MV-4-11 (cell line): ENCODE measurements around the gene C1orf174.
A peak's percentile ranks its signal among the peaks of the same experiment; 100 is the strongest.
"Not testable (repeated sequence)": the region's sequence is repeated elsewhere in the genome, so short reads cannot be mapped to it uniquely, and the experiment has no call there.

Source experiments
- DNase-seq: peaks from one replicate; lab custom pipeline; 2025; lab: John Stamatoyannopoulos, UW

C1orf174 gene

DNA sequence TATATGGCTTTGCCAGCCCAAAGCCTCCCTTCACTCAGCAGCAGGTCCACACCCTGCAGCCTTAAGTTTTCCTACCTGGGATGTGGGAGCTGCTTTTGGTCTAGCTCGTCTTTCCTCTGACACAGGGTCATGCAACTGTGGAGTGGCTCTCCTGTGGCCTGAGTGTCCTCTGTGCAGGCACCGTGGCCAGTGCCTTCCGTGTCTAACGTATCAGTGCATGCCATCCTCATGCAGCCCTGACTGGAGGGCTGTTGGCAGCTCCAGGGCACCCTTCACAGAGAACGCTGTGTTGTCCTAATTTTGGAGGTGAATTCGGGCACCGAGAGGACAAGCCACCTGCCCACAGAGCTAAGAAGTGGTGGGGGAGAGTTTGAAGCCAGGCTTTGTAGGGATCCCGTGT lies 25.7 kb upstream of the C1orf174 start:
- DNase-seq, result no peak

DNA sequence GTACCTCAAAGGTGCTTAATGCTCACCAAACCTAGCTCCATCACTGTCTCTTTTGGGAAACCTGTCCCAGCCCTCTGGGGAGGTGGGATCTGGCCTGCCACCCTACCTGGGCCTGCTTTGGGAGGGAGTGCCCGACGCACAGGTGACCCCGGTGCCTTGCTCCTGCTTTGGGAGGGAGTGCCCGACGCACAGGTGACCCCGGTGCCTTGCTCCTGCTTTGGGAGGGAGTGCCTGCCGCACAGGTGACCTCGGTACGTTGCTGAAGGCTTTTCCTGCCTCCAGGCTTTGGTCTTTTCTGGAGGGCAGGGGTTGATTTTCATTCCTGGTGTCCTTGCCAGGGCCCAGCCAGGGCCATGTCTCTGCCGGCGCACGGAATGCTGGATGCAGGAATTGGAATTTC lies 25.2 kb upstream of the C1orf174 start:
- DNase-seq, result no peak

DNA sequence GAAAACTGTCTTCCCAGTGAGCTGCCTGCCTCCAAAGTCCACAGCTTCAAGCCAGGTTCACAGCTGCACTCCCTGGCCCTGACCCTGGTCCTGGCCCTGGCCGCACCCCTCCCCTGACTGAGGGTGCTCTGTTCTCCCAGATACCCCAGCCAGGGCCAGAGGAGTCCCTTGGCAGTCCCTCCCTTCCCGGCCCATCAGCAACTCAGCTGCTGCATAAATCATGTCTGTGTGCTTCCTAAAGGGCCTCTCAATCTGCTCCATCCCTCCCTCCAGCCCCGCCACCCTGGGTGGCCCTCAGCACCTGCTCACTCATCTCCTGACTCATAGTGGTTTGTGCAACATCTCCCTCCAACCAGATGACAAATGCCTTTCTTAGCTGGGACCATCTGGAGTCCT lies 24.8 kb upstream of the C1orf174 start:
- DNase-seq, result peak; percentile 61

DNA sequence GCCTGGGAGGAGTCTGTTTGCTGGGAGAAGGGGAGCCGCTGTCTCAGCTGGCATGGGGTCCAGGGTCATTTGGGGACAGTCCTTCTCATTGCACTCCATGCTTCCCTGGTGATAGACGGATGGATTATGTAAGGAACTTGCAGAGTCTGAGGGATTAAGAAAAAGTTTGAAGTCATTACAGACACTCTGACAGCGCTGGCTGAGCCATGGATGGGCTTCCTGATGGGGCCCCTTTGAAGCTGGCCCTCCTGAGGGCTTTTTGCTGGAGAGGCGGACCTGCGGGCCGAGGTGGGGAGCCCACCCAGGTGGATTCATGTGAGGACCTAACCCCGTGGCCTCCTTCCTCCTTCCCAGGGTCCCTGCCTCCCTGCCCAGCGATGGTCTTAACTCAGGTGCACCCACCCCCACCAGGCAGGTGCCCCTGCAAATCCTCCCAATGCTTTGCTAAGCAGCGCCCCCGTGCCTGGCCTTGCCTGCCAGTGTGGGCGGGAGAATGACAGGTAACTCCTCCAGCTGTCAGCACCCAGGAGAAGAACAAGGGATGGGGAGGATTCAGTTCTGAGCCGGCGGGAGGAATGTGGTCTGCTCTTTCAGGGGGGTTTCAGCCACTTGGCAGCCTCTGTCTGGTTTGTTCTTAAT lies 24.2 kb upstream of the C1orf174 start:
- DNase-seq, result no peak

DNA sequence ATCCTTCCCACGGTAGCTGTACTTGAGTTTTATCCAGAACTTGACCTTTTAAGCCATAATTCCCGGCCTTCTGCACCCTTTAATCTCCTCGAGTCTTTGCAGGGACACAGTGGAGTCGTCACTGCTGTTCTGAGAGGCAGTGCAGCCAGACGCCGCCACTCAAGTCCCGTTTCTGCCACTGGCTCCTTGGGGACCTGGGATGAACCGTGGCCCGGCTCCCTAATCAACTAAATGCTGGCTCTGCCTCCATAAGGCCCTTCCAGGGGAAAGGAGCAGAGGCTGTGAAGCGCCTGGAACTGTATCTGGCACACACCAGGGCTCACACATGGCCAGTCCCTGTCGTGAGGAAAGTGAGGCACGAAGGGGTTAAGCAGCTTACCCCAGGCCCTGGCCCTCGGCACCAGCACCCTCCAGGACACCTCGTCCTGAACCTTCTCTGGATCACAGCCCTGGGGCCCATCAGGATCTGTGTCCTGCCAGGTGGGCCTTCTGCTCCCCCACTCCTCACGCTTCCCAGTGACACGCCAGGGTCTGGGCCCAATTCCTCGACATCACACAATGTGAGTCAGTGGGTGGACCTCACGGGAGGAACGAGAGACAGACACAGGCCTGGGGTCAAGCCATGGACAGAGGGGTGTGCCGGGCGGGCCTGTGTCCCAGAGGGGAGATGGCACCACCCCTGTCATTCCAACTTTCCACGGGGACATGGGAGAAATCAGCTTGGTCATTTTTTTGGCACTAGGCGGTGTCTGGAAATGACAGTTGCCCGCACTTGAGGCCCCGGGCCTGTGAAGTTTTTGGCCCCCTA lies 23.5 kb upstream of the C1orf174 start:
- no peak for DNase-seq

DNA sequence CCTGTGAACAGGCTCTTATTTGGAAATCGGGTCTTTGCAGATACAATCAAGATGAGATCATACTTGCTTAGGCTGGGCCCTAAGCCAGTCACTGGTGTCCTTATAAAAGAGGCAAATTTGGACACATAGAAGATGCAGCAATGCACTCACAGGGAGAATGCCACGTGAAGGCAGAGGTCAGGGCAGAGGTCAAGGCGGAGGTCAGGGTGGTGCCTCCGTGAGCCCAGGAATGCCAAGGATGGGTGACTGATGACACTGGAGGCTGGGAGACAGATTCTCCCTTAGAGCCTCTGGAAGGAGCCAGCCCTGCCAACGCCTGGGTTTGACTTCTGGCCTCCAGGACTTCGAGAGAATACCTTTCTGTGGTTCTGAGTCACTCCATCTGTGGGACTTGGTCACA lies 22.8 kb upstream of the C1orf174 start:
- no peak for DNase-seq

DNA sequence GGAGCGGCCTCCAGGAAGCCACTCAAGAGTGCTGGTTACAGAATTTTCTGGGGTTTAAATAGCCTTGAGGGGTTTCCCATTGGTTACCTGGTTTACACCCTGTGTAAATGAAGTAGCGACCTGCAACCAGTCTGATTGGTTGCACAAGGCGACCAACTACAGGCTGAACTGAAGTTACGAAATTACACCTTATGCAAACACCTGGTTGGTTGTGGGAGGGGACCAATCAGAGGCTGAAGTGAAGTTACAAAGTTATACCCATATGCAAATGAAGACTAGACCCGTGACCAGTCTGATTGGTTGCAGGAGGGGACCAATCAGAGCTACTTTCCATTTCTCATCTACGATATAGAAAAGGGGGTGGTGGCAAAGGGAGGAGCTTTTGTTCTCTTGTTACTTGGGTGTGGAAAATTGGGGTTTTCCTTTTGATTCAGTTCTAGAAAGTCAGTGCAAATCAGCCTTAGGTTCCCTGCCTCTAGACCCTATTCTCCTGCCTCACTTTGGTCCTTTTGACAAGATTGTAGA lies 22.2 kb upstream of the C1orf174 start:
- no peak for DNase-seq

DNA sequence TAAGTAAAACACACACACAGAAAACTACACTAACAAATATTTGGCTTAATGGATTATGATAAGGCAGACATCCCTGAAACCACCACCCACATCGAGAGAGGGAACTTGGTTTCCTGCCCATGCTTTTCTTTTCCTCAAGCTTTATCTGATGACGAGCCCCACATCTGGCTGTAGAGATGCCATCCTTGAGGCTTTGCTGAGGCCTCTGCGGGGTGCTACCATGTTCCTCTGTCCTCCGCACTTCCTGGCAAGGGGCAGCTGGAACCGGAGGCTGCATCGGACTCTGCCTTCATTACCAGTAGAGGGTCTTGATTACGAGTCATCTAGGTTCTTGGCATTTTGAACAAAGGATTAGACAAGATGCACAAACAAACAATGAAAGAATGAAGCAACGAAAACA lies 21.7 kb upstream of the C1orf174 start:
- no peak for DNase-seq

DNA sequence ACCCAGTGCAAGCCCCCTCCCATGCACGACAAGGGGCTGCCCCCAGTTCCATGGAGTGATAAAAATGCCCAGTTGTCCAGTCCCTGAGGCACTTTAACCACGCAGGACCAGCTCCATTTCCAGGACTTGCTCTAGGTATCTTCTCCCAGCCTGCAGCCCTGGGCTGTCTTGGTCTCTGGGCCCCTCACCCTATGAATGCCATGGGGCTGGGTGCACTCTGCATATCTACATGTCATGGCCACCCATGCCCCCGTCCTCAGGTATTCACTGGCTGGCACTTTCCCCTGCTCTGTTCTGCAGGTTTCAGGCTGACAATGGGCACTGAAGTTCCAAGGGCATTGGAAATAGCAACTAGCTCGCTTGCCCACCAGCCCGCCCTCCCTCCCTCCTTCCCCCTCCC lies 19.6 kb upstream of the C1orf174 start:
- no peak for DNase-seq

DNA sequence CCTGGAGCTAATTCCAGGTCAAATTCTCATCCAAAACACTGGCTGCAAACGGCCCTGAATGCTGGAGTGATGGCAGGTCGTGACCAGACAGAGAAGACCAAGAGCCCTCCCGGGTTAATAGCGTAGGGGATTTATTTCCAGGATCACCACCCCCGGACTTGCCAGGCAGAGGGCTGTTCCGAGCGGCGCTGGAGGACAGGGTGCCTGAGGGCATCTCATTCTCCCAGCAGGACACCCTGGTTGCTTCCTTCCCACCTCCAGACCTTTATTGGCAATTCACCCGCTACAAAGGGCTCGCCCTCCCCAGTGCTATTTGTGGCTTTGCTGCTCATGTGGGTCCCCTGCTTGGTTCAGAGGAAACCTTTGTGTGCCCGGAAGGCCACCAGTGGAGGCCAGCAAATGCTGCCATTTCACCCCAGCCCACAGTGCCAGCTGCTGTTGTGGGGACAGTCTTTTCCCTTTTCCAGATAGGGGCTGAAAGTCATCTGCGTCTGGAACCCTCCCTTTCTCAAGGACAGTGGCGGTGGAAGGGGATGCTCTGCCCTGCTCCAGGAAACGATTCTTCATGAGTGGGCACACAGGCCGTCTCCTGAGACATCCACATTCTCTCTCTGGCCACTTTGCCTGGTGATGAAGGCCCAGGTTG lies 19.0 kb upstream of the C1orf174 start:
- DNase-seq, result no peak

DNA sequence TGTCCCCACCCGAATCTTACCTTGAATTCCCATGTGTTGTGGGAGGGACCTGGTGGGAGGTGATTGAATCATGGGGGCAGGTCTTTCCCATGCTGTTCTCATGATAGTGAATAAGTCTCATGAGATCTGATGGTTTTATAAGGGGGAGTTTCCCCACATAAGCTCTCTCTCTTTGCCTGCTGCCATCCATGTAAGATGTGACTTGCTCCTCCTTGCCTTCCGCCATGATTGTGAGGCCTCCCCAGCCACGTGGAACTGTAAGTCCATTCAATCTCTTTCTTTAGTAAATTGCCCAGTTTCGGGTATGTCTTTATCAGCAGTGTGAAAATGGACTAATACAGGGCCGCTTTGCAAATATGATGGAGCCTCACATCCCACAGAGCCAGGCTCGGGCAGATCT lies 18.3 kb upstream of the C1orf174 start:
- not testable (repeated sequence) for DNase-seq

DNA sequence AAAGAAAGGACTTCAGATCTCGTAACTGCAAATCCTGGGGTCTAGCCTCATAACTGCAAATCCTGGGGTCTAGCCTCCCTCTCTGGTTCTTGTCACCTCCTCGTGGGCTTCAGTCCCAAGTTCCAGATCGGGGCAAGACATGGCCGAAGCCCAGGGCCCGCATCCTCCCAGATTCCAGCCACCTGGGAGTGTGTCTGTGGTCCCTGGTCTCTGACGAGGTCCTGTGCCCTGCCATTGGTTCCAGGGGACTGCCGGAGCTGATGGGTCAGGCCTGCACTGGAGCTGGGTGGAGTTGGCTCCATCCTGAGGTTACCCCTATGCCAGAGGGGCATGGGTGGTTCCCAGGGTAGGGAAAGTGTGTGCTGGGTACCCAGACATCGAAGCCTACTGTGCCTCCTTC lies 17.7 kb upstream of the C1orf174 start:
- DNase-seq, result no peak

DNA sequence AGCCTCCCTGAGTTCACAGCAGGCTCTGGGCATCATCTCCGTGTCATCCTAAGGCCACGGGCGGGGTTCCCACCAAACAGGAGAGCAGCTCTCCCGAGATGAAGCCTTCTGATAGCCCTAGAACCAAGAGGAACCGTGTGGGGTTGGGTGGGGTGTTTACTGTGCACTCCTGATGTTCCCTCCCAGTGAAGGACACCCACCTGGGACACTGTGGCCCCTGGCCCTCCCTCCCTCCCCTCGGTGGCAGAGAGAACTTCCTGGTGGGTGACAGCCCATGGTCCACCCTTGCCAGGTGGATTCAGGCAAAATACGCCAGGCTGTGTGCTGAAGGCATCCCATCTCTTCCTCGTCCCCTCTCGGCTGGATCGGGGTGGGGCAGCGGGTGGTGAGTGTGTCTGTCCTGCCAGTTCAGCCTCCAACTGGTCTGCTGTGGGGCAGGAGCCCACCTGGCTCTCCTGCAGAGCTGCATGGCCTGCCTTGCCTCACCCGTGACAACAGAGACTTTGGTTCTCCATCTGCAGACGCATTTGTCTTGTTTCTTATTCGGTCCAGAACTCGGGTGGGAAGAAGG lies 15.6 kb upstream of the C1orf174 start:
- DNase-seq, result no peak

DNA sequence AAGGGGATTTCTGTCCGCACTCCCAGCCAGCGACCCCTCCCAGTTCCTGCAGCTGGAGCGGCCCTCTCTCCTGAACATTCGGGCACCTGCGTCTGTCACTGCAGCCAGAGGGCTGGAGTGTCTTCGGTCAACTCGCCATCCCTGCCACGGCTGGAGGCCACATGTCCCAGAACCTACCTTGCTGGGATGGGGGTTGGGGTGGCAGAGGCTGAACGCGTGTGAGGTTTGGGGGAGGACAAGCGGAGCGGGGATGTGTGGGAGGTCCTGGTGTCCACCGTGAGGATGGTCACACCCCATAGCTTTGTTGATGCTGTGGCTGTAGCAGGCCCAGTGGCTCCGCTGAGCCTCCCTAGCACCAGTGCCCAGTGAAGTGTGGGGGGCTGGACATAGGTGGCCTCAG lies 14.8 kb upstream of the C1orf174 start:
- no peak for DNase-seq

DNA sequence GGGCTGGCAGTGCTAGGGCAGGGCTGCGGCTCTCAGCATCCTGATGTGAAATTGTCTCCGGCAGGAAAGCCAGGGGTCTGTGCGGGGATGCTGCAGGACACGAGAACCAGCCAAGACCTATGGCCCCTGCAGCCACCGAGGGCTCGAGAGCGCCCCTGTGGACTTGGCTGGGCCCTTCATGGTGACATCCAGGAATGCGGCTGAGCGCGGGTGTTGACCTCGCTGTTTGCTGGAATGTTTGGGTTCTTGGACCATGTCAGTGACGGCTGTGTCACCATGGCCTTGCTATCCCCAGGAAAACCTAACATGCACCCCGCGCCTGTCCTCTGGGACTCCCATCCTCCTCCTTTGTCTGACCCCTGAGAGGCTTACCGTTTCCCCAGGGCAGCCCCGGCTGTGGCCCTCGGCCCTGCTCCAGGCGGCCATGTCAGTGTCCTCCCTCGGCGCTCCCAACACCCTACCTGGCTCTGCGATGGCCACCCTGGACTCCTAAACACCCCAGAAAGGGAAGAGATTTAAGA lies 14.3 kb upstream of the C1orf174 start:
- no peak for DNase-seq

DNA sequence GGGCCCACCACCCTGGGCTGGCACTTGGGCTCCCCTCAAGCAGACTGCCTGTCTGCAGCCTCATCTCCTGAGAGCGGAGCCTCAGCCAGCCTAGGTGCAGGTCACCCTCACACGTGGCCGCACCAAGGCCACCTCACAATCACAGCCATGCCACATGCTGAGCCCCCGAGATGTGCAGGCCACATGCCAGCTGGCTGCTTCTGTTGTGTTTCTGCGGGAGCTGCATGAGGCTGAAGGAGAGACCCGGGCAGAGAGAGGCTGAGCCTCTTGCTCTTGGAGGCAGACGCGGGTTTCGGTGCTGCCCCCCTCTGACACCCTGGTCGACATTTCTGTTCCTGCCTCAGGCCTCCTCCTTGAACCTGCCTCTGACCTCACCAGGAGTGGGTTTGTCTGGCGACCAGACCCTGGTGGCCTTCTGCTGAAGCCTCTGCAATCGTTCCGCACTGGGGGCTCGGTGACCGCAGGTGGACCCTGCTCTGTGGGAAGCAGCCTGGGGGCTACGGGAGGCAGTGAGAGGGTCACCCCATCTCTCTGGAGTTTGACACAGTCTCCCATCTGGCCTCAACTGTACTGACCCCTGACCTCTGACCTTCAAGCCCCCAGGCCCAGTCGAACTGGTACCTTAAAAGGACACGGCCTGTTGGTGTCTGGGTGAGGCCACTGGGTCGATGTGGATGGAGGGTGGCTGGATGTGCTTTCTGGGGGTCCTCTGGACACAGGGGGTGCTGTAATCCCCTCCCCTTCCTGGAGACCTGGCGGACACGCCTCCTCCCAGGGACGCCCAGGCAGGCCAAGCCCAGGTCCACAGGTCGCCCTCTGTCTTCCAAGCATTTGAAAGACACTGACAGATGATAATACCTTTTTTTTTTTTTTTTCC lies 13.0 kb upstream of the C1orf174 start:
- no peak for DNase-seq

DNA sequence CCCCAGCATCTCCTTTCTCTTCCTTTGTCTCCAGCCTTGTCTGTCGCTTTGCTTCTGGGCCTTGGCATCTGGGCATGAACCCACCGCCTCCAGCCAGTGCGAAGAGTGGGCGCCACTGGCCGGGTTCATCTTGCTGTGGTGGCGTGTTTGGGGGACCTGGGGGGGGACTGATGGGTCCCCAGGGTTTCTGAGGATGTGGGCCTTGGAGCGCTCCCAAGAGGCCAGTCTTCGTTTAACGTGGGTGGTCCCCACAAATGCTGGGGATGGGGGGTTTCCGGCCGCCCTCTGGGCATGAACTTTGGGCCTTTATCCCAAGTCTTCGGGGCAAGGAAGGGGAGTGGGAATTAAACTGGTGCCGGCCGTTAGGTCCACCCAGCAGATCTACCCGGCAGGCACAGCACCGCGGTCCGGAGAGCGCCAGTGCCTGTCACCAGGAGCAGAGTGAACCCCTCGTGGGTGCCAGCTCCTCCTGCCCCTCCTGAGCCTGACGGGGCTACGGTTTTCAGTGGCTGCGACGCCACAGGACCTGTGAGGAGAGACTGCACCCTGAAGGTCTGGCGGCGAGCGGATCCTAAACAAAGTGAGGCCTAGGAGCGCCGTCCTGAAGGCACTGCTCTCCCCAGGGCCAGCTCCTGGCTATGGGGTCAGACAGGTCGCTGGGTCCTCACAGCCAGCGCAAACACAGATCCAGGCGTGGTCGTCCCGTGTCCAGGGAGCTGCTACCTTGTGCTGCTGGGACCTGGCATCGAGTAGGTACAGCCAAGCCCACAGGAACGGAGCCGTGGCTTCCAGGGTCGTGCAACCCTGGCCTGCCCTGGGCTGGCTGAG lies 12.1 kb upstream of the C1orf174 start:
- DNase-seq, result no peak

DNA sequence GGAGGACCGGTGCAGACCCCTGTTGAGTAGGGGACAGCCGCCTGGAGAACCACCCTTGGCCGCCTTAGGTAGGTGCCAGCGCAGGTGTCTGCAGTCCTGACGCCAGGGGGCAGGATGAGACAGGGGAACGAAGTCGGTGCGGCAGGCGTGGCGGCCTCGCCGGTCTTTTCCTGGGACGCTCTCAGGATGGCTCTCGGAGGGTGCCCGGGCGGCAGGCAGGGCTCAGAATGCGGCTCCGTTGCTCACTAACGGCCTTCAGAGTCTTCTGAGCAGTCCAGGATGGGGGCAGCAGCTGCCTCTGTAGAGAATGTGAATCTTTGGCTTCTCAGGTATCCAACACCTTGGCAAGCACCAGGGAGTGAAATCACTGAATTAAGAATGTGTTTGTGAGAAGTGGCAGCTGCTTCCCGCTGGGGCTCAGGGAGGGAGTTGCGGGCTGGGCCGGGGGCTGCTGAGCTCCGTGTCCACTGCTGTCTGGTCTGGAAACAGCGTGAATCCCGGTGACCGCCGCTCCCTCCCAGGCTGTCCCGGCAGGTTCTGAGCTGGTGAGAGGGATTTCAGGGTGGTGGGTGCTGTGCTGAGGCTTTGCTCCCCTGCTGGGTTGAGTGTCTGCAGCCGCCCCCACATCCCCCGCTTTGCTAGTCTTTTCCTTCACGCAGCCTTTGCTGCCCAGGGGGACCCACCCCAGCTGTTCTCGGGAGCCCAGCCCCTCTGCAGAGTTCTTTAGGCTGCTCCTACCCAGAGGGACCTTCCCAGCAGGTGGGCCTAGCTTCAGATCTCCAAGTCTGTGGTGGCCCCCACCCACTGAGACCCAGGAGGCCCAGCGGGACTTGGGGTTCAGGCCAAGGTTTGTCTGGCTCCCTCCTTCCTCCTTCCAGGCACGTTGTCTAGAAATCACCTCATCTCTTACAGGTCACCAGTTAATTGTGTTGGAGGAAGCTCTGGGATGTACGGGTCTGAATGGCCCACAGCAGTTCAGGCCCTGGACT lies 11.1 kb upstream of the C1orf174 start:
- DNase-seq, result peak; percentile 28

DNA sequence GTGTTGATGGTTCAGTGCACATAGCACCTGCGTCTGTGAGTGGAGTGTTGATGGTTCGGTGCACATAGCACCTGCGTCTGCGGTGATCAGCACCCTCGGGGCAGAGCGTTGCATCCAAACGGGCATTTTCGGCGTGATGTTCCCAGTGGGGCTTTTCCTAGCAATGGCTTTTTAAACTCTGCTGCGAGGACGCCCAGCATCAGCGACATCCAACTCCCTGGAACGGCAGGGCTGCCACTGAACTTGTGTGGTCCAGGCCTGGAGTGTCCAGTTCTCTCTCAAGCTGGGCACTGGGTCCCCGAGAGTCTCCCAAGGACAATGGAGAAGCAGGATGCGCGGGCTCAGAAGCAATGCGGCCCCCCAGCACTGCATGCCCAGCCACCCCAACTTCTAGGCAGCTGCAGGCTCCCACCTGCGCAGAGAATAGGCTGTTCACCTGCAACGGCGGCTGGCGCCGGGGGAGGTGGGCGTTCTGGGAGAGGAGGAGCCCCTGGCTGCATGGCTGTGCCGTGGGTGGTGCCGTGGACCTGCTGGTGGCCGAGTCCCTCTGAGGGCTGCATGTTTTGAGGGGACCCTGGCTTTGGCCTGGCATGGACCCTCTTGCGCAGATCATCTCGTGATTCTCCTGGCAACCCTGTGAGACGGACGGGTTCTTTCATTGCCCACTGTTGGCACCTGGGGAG lies 10.1 kb upstream of the C1orf174 start:
- no peak for DNase-seq
